Amygdala (tissue), 56 donors: ENCODE measurements around the gene CNOT6L.
"Not testable (repeated sequence)": the region's sequence is repeated elsewhere in the genome, so short reads cannot be mapped to it uniquely, and the experiment has no call there.

ENCODE experiments used
- DNase-seq, 56 donors: peaks; one replicate each; lab custom pipeline; 2025; lab: John Stamatoyannopoulos, UW

CNOT6L gene

GRCh38 chr4:77783895-77784294 is 35.3 kb downstream of the CNOT6L start:
- no peak for DNase-seq

DNA sequence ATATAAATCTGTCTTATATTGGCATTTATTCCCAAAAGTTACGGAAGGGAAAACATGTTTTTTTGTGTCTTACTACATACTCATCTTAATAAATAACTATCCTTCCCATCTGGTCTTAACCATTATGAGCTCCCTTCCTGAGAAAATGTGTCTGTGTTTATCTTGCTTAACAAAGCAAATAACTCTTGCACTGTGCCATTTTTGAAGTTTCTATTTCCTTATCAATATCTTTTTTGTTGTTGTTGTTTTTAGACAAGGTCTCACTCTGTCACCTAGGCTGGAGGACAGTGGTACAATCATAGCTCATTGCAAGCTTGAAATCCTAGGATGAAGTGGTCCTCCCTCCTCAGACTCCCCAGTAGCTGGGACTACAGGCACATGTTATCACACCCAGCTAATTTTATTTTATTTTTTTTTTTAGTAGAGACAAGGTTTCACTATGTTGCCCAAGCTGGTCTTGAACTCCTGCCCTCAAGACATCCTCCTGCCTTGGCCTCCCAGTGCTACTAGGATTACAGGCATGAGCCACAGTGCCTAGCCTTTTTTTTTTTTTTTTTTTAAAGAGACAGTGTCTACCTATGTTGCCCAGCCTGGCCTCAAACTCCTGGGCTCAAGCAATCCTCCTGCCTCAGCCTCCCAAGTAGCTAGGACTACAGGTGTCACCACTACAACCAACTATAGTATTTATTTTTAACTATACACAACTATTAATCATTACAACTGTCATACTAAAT is 36.9 kb downstream of the CNOT6L start:
- DNase-seq = no peak

- not testable (repeated sequence) for DNase-seq
Observed at GRCh38 chr4:77780762-77781161, 38.4 kb downstream of the CNOT6L start.

- DNase-seq = no peak
Observed at GRCh38 chr4:77777135-77777807, 41.9 kb downstream of the CNOT6L start.

DNA sequence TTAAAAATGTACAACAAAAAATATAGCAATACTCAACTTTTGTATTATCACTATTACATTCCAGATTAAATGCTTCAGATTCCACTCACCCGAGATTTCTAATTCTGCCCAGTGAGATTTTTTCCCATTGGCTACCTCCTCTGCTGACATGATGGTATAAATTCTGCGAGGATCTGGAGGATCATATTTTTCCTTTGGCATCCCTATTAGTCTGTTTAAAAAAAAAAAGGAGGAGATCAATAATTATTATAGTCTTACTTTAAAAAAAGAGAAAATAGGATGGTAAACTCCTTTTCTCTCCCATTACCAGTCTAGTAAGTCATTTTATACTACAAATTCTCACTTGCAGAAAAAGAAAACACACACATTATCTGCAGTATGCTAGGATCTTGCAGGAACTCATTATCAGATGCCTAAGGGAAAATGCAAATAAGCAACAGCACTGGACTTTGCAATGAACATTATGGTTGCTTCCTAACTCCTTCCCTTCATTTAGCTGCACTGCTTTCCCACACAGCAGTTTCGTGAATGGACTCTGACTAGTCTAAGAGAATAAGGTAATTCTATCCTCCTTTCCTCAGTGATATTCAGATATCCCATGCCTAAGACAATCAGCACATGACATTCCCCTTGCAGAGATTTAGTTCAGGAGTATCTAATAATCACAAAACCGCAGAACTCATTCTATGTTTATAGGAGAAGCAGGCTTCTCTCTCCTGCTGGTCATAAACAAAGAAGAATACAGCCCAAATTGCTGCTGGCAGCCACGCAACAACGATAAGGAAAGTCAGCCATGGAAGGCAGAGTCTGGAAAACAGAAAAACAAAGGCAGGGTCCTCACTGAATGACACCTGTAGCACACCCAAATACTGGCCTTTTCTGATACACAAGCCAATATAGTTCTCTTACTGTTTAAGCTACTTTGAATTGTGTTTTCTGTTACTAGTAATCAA is 42.7 kb downstream of the CNOT6L start:
- DNase-seq = no peak

DNA sequence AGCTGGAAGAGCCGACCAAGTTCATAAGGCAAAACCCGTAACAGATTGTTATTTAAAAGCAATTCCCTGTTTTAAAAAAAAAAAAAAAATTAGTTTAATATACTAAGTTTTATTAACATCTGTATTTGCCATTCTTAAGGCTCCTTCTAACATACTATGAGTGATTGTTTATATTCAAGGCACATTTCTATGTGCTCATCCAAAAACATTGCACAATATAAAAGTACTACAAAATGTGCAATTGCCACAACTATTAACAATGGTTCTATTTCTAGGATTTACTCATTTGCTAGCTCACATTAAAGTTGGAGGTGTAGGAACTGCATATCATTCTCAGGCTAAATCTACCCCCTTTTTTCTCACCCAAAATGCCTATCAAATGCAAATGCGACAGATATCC is 46.1 kb downstream of the CNOT6L start:
- no peak for DNase-seq

DNA sequence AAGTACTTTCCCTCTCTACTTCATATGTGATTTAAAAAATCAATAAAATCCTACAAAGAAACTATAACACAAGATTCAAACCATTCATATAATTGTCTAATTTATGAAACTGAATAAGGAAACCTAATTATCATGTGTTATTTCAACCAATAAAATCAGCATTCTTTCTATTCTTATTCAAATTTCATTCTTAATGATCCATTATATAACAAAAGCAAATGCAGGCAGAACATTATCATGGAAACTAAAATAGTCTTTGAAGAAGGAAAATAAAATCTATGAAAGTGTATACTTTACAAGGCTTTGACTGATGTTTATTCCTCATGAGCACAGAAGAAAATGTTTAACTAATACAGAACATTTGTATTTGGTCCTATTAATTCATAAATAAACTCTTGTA is 47.6 kb downstream of the CNOT6L start:
- no peak for DNase-seq

DNA sequence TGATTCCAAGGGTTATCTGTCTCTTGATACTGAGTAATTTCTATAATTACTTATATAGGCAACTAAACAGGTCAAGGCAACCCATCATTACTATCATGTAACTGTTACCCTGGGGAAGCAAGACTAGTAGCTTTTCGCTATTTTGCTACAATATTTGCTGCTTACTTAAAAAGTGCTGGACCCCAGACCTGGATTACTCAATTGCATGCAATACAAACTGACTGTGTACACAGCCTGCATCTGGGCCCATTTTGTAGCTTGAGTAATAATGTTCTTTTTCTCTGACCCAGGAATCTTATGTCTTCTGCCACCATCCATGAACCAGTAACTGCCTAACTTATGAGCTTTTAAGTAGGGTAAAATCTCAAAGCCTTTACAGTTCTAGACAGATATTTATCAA is 53.4 kb downstream of the CNOT6L start:
- no peak for DNase-seq

DNA sequence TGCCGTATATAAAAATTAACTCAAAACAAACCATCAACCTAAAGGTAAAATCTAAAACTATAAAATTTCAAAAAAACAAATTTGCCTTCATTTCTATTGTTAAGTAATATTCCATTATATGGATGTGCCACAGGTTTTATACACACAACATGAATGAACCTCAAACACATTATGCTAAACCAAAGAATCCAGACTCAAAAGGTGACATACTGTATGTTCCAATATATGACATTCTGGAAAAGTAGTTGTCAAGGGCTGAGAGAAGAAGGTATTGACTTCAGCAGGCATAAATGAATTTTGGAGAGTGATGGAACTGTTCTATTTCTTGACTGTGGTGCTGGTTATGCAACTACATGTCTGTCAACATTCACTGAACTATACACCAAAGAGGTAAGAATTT is 56.6 kb downstream of the CNOT6L start:
- DNase-seq = no peak

- DNase-seq = no peak
Observed at GRCh38 chr4:77761595-77761994, 57.6 kb downstream of the CNOT6L start.

GRCh38 chr4:77758804-77759203 is 60.4 kb downstream of the CNOT6L start:
- DNase-seq = no peak

DNA sequence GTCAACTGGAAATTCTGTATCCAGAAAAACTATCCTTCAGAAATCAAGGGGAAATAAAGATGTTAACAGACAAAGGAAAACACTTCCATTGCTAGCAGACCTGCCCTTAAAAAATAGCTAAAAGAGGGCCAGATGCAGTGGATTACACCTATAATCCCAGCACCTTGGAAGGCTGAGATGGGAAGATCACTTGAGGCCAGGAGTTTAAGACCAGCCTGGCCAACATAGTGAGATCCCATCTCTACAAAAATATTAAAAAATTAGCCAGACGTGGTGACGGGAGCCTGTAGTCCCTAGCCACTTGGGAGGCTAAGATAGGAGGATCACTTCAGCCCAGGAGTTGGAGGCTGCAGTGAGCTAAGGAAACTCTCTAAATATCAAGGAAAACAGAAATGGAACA is 67.4 kb downstream of the CNOT6L start:
- no peak for DNase-seq

DNA sequence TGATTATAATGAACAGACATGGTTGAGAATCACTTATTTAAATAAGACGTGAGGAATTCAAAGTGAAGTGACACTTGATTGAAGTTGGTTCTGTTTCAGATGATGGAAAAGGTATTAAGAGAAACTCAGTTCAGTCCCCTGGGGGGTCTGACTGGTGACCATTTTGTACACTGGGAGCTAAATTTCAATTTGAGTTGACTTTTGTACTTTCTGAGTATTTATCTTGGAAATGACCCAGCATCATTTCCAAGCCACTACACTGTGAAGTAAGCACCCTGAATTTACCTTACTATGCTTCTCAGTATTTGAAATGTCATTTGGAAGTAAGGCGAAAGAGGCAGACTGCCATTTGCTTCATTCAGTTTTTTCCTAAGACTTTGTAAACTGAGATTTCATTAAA is 73.4 kb downstream of the CNOT6L start:
- DNase-seq = no peak

DNA sequence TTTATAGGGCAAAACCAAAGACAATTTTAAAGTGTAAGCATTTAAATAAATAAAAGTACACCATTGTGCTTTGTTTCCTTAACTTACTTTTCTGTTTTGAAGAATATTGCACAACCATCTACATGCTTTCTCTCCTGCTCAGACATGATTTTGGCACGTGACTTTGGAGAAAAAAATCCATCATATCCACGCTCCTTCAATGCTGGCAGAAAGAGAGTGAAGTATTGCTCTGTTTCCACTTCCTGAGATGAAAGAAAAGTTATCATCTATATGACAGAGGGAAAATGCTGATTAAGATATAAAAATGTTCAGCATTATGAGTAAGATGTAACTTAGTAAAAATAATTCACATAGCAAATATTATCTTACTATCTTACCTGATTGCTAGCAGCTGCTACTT is 77.1 kb downstream of the CNOT6L start:
- no peak for DNase-seq

DNA sequence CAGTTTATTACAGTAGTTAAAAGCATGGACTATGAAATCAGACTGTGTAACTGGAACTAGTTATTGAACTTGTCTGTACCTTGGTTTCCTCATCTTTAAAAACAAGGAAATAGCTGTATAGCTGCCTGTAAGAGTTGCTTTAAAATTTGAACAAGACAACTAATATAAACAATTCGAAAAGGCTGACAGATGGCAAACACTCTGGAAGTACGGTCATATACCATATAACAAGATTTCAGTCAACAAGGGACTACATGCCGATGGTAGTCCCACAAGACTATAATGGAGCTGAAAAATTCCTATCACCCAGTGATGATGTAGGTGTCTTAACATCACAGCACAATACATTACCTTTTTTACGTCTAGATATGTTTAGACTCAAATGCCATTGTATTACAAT is 78.7 kb downstream of the CNOT6L start:
- DNase-seq = no peak

DNA sequence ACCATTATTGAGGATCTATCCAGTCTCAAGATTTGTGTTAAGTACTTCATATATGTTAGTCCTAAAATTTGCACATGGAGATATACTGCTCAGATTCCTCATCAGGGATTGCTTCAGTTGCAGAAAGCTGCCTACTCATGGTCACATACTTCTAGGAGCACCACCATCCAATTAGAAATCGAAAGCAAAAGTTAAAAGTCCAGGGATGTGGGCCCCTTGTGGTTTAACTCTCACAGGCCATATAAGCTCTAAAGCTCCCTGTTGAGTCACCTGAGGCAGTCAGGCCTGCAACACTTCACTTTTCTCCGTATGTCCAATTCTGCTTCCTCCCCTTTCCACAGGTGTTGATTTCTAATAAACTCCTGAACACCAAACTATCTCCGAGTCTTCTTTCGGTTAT is 84.2 kb downstream of the CNOT6L start:
- DNase-seq = no peak

DNA sequence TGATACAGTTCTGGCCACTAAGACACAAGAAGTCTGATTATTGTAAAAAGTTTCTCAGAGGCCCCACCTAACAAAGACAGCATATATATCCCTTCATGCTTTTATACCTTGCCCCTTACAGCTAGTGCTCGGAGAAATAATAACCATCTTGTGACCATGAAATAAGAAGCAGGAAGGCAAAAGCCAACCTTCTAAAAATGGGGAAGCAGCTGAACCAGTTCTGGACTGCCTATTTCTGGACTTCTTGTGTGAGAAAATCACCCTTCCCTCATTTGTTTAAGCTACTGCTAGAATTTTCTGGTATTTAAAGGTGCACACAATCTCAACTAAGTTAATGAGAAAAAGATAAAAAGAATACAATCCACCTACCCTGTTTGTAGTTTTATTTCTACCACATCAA is 87.5 kb downstream of the CNOT6L start:
- no peak for DNase-seq

GRCh38 chr4:77728420-77728819 is 90.7 kb downstream of the CNOT6L start:
- no peak for DNase-seq

DNA sequence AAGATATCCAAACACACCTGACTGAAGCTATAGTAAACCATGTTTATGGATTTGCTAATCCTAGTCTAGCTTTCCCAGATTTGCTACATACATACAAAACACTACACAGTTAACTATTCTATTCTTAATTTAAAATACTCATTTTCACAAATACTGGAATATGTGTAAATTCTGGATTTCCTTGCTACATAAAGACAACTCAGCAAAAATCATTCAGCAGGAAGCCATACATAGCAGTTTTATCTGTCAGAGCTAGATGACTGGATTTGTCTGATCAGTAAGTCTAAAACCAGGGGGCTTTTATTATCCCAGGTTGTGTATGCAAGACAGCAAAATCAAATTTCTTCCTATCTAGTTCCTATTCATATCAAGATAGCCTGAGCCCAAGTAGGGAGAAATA is 98.1 kb downstream of the CNOT6L start:
- DNase-seq = no peak

DNA sequence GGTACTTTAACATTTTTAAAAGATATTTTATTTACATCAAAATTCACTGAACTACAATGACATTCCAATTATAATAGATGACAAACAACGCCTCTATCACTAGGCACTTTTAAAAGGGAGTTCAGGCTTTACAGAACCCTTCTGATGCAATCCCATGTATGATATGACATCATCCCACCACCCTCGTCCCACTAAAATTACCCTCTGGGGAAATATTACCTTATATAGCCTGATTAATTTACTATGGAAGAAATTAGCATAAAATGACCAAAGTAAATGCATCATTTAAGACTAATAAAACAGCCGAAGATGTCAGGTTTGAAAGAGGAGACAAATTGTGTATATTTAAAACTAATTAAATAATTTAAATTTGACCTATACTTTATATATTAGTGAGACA is 100.7 kb downstream of the CNOT6L start:
- DNase-seq = not testable (repeated sequence)
